ENCODE results near the gene MEGF11.

The MEGF11 gene

DNA sequence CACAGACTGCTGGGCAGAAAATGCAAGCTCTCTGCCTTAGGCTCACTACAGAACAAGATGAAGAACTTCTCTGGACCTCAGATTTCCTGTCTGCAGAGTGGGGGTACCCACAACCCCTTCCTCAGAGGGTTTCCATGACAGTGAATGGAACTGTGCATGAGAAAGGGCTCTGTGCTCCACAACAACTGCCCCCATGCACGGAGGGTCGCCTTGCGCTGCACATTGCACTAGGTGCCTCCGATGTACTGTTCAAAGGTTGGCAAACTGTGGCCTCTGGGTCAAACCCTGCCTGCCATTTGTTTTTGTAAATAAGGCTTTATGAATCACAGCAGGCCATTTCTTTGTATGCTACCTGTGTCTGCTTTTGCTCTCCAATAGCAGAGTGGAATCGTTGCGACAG lies 212.3 kb downstream of the MEGF11 start:
- DNase-seq (ENCODE audit: insufficient read length, low spot score) (no peak), FAIRE-seq (no peak)
- TF ChIP-seq POU2F2 (IDR thresholded peaks at IDR 0.05; ENCODE audit: low read depth, low read length) (no peak), POLR2AphosphoS5 (IDR thresholded peaks at IDR 0.05; ENCODE audit: low read depth, low read length) (no peak), POLR2A (IDR thresholded peaks at IDR 0.05; ENCODE audit: low read depth, low read length) (no peak), SPI1 (IDR thresholded peaks at IDR 0.05; ENCODE audit: low read depth, low read length) (no peak)

DNA sequence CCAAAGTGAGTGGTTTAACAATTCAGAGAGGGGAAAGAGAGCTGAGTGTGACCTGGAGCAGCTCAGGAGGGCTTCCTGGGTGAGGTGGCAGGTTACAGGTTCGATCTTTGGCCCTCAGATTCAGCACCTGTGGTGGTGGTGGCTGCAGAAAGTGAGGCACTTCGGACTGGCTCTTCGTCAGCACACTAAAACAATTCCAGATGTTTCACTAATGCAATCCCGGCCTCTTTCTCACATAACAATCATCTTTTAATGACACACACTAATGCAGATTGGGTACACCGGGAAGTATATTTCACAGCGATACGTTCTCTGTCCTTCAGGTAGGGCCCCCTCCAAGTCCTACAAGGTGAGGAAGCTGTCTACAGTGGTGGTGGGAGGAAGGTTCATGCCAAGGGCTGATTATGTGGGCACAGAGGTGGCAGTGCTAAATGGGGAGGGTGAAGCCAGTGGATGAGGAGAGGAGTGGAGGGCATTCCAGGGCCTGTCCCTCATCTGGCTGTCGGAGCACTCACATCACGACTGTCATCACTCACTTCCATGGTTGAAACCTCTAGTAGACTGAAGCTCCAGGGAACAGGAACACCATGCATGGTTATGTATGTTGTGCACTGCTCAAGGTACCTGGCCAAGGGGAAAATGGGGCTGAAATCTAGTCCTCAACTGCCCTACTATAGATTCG lies 213.2 kb downstream of the MEGF11 start:
- no peak for TF ChIP-seq TAF1 (IDR thresholded peaks at IDR 0.05; ENCODE audit: low read depth, low read length)
- TF ChIP-seq POLR2A (IDR thresholded peaks at IDR 0.05; ENCODE audit: low read depth, low read length): no peak
- TF ChIP-seq POLR2AphosphoS5 (IDR thresholded peaks at IDR 0.05; ENCODE audit: low read depth, low read length): no peak
- no peak for TF ChIP-seq POU2F2 (IDR thresholded peaks at IDR 0.05; ENCODE audit: low read depth, low read length)
- FAIRE-seq: no peak
- DNase-seq (ENCODE audit: insufficient read length, low spot score): no peak

DNA sequence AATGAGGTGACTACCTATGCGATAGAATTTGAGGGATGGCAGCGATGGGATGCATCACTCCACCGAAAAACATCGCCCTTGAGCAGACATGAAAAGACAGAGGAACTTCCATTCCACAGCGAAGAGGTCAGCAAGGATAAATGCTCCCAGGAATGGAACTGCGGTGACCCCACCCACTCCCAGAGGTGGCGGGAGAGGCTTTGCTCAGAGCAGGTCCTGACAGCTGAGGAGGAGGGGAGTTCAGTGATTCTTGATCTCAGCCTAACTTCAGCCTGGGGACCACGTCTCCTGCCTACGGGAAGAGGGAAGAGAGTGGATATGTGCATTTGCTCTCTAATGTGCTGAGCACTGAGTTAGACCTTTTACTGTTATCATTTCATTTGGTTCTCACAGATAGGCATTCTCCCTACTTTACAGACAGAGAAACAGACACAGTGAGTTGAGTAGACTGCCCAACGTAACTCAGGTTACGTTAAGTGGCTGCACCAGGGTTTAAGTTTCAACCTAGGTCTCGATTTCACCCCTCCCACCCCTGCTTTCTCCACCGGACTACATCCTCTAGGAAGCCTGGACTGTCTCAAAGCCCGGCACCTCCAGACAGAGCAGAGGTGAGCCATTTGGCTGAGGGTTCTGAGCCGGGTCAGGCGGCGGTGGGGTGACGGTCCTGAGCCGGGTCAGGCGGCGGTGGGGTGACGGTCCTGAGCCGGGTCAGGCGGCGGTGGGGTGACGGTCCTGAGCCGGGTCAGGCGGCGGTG lies 214.3 kb downstream of the MEGF11 start:
- TF ChIP-seq POLR2A (IDR thresholded peaks at IDR 0.05; ENCODE audit: low read depth, low read length): no peak
- no peak for TF ChIP-seq POU2F2 (IDR thresholded peaks at IDR 0.05; ENCODE audit: low read depth, low read length)
- no peak for TF ChIP-seq PAX5 (IDR thresholded peaks at IDR 0.05; ENCODE audit: insufficient read depth, low read length, severe bottlenecking)
- TF ChIP-seq TAF1 (IDR thresholded peaks at IDR 0.05; ENCODE audit: low read depth, low read length): no peak
- no peak for TF ChIP-seq POLR2AphosphoS5 (IDR thresholded peaks at IDR 0.05; ENCODE audit: low read depth, low read length)
- no peak for TF ChIP-seq SPI1 (IDR thresholded peaks at IDR 0.05; ENCODE audit: low read depth, low read length)
- FAIRE-seq (no peak), DNase-seq (ENCODE audit: insufficient read length, low spot score) (no peak)

DNA sequence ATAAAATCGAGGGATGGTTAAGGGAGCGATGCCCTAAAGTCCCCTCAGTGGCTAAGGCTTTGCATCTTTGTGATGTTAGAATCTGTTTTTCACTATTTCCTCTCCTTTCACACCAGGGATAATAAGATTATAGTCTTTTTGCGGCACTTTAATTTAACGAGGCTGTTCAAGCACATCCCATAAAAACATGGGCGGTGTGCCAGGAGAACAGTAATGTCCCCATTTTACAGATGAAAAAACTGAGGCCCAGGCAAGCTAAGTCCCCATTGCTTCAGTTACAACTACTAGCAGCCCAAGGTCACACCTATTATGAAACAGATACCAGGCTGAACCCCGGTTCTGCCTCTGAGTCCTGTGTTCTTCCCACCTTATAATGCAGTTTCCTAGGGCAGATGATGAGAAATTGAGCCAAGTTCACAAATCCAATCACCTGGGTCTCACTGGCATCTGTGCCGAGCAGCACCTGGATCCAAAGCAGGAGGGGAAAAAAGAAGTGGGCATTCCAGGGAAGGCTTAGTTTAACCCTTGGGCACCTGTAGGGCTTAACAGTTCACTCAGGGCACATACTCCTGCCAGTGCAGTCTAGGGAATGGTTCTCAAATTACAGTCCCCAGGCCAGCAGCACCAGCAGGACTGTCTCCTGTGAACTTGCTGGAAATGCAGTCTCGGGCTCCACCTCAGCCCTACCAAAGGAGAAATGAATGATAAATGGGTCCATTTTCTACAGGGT lies 215.0 kb downstream of the MEGF11 start:
- DNase-seq (ENCODE audit: insufficient read length, low spot score) (no peak), FAIRE-seq (no peak)
- TF ChIP-seq SPI1 (IDR thresholded peaks at IDR 0.05; ENCODE audit: low read depth, low read length): no peak
- TF ChIP-seq TAF1 (IDR thresholded peaks at IDR 0.05; ENCODE audit: low read depth, low read length): no peak
- TF ChIP-seq POU2F2 (IDR thresholded peaks at IDR 0.05; ENCODE audit: low read depth, low read length): no peak
- no peak for TF ChIP-seq PAX5 (IDR thresholded peaks at IDR 0.05; ENCODE audit: insufficient read depth, low read length, severe bottlenecking)
- no peak for TF ChIP-seq POLR2AphosphoS5 (IDR thresholded peaks at IDR 0.05; ENCODE audit: low read depth, low read length)
- no peak for TF ChIP-seq POLR2A (IDR thresholded peaks at IDR 0.05; ENCODE audit: low read depth, low read length)

DNA sequence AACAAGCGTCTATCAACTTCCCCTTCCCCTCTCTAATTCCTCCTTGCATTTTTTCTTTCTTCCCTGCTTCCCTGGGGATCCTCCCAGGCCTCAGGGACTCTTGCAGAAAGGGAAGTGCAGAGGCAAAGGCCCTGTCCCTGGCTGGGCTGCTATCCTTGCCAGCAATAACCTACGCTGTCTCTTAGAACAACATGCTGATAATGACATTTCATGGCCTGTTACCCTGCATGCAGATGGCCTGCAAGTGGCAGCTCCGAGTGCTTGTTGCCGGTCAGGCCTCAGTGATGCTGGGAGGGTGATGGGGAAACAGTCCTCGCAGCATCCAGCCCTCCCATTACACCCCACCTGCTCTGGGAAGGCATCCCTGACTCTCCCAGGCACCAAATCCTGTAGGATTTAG lies 216.7 kb downstream of the MEGF11 start:
- FAIRE-seq: no peak
- TF ChIP-seq POLR2AphosphoS5 (IDR thresholded peaks at IDR 0.05; ENCODE audit: low read depth, low read length): no peak
- no peak for TF ChIP-seq SPI1 (IDR thresholded peaks at IDR 0.05; ENCODE audit: low read depth, low read length)
- no peak for TF ChIP-seq TAF1 (IDR thresholded peaks at IDR 0.05; ENCODE audit: low read depth, low read length)
- no peak for TF ChIP-seq POLR2A (IDR thresholded peaks at IDR 0.05; ENCODE audit: low read depth, low read length)
- no peak for TF ChIP-seq PAX5 (IDR thresholded peaks at IDR 0.05; ENCODE audit: insufficient read depth, low read length, severe bottlenecking)
- no peak for TF ChIP-seq POU2F2 (IDR thresholded peaks at IDR 0.05; ENCODE audit: low read depth, low read length)
- no peak for DNase-seq (ENCODE audit: insufficient read length, low spot score)

DNA sequence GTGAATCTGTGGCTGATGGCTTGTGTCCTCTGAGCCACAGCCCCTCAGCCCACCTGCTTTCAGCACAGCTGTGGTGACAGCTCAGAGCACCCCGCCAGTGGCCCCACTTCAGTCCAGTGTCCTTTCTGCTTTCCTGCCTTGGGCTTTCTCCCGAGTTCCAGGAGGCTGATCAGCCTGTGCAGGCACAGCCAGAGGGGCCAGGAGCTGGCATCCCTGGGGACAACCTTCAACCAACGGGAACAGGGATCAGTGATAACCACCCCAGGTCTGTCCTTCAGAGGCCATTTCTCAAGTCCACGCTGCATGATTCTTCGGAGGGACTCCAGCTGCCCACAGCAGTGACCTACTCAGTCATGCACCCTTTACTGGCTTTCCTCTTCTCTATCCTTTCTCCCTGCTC lies 217.6 kb downstream of the MEGF11 start:
- TF ChIP-seq TAF1 (IDR thresholded peaks at IDR 0.05; ENCODE audit: low read depth, low read length): no peak
- TF ChIP-seq POU2F2 (IDR thresholded peaks at IDR 0.05; ENCODE audit: low read depth, low read length): no peak
- TF ChIP-seq SPI1 (IDR thresholded peaks at IDR 0.05; ENCODE audit: low read depth, low read length): no peak
- TF ChIP-seq PAX5 (IDR thresholded peaks at IDR 0.05; ENCODE audit: insufficient read depth, low read length, severe bottlenecking): no peak
- no peak for TF ChIP-seq POLR2A (IDR thresholded peaks at IDR 0.05; ENCODE audit: low read depth, low read length)
- TF ChIP-seq POLR2AphosphoS5 (IDR thresholded peaks at IDR 0.05; ENCODE audit: low read depth, low read length): no peak
- no peak for FAIRE-seq
- DNase-seq (ENCODE audit: insufficient read length, low spot score): no peak

GRCh38 chr15:66033143-66033542 lies 220.4 kb downstream of the MEGF11 start:
- FAIRE-seq (no peak), DNase-seq (ENCODE audit: insufficient read length, low spot score) (no peak)
- no peak for TF ChIP-seq PAX5 (IDR thresholded peaks at IDR 0.05; ENCODE audit: insufficient read depth, low read length, severe bottlenecking)
- no peak for TF ChIP-seq TAF1 (IDR thresholded peaks at IDR 0.05; ENCODE audit: low read depth, low read length)
- TF ChIP-seq POLR2A (IDR thresholded peaks at IDR 0.05; ENCODE audit: low read depth, low read length): no peak
- no peak for TF ChIP-seq POLR2AphosphoS5 (IDR thresholded peaks at IDR 0.05; ENCODE audit: low read depth, low read length)
- no peak for TF ChIP-seq SPI1 (IDR thresholded peaks at IDR 0.05; ENCODE audit: low read depth, low read length)
- no peak for TF ChIP-seq POU2F2 (IDR thresholded peaks at IDR 0.05; ENCODE audit: low read depth, low read length)

DNA sequence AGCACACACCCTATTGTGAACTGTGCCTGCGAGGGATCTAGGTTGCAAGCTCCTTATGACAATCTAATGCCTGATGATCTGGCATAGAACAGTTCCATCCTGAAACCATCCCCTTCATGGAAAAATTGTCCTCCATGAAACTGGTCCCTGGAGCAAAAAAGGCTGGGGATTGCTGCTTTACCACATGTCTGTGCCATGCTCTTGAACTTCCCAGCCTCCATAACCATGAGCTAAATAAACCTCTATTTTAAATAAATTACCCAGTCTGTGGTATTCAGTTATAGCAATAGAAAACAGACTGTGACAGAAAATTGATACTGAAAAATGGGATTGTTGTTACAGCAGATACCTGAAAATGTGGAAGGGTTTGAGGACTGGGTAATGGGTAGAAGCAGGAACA lies 221.5 kb downstream of the MEGF11 start:
- FAIRE-seq (no peak), DNase-seq (ENCODE audit: insufficient read length, low spot score) (no peak)
- TF ChIP-seq TAF1 (IDR thresholded peaks at IDR 0.05; ENCODE audit: low read depth, low read length) (no peak), PAX5 (IDR thresholded peaks at IDR 0.05; ENCODE audit: insufficient read depth, low read length, severe bottlenecking) (no peak), POU2F2 (IDR thresholded peaks at IDR 0.05; ENCODE audit: low read depth, low read length) (no peak), POLR2AphosphoS5 (IDR thresholded peaks at IDR 0.05; ENCODE audit: low read depth, low read length) (no peak)

GRCh38 chr15:66030650-66031049 lies 222.9 kb downstream of the MEGF11 start:
- TF ChIP-seq POU2F2 (IDR thresholded peaks at IDR 0.05; ENCODE audit: low read depth, low read length): no peak
- TF ChIP-seq POLR2AphosphoS5 (IDR thresholded peaks at IDR 0.05; ENCODE audit: low read depth, low read length): no peak
- TF ChIP-seq PAX5 (IDR thresholded peaks at IDR 0.05; ENCODE audit: insufficient read depth, low read length, severe bottlenecking): no peak
- no peak for TF ChIP-seq TAF1 (IDR thresholded peaks at IDR 0.05; ENCODE audit: low read depth, low read length)
- TF ChIP-seq POLR2A (IDR thresholded peaks at IDR 0.05; ENCODE audit: low read depth, low read length): no peak
- no peak for TF ChIP-seq SPI1 (IDR thresholded peaks at IDR 0.05; ENCODE audit: low read depth, low read length)
- DNase-seq (ENCODE audit: insufficient read length, low spot score) (no peak), FAIRE-seq (no peak)

All from GM12891 (cell line).